HG03432 (cell line): ENCODE data around the gene LAMTOR1.

Source experiments
- ATAC-seq: cut with Tn5 transposase; IDR thresholded peaks from one replicate; pipeline ENCODE4 v1.9.1; 2021; ENCODE audit warnings: mild to moderate bottlenecking, moderate library complexity; ENCODE audit not compliant: unreplicated experiment

Gene LAMTOR1

GRCh38 chr11:72120930-72121329 lies 17.8 kb upstream of the LAMTOR1 start:
- ATAC-seq = no peak

GRCh38 chr11:72119198-72119597 lies 16.1 kb upstream of the LAMTOR1 start:
- no peak for ATAC-seq

GRCh38 chr11:72116019-72116755 lies 13.1 kb upstream of the LAMTOR1 start:
- ATAC-seq = no peak

GRCh38 chr11:72114570-72114969 lies 11.5 kb upstream of the LAMTOR1 start:
- no peak for ATAC-seq

GRCh38 chr11:72112978-72113808 lies 10.1 kb upstream of the LAMTOR1 start:
- ATAC-seq = no peak

- peak; percentile 86 for ATAC-seq
Observed at GRCh38 chr11:72112143-72112977, 9.3 kb upstream of the LAMTOR1 start, which contains the start of gene ANAPC15. Gene ANAPC15 (minus strand): TSS chr11:72112695. CDS start chr11:72111276, 1,419 bp downstream.

- no peak for ATAC-seq
Observed at GRCh38 chr11:72111300-72112142, 8.4 kb upstream of the LAMTOR1 start.

GRCh38 chr11:72105888-72106287 lies 2.8 kb upstream of the LAMTOR1 start, which contains the start of gene TOMT:
Gene TOMT (plus strand): TSS chr11:72105924. CDS start chr11:72105952, 28 bp downstream.
- no peak for ATAC-seq

- no peak for ATAC-seq
Observed at GRCh38 chr11:72103754-72104167, 664 bp upstream of the LAMTOR1 start.

- no peak for ATAC-seq
Observed at GRCh38 chr11:72102631-72102945, 509 bp downstream of the LAMTOR1 start.

GRCh38 chr11:72102162-72102561 lies 935 bp downstream of the LAMTOR1 start:
- no peak for ATAC-seq

- ATAC-seq = no peak
Observed at GRCh38 chr11:72100462-72100861, 2.6 kb downstream of the LAMTOR1 start.

GRCh38 chr11:72100009-72100408 lies 3.1 kb downstream of the LAMTOR1 start:
- no peak for ATAC-seq

- ATAC-seq = no peak
Observed at GRCh38 chr11:72098741-72099140, 4.4 kb downstream of the LAMTOR1 start.

- ATAC-seq = peak; percentile 49
Observed at GRCh38 chr11:72091292-72091691, 11.8 kb downstream of the LAMTOR1 start.

GRCh38 chr11:72088076-72088808 lies 14.9 kb downstream of the LAMTOR1 start:
- no peak for ATAC-seq

- ATAC-seq = no peak
Observed at GRCh38 chr11:72085621-72086351, 17.3 kb downstream of the LAMTOR1 start.

- ATAC-seq = no peak
Observed at GRCh38 chr11:72084965-72085364, 18.1 kb downstream of the LAMTOR1 start.

GRCh38 chr11:72084076-72084475 lies 19.0 kb downstream of the LAMTOR1 start:
- ATAC-seq = no peak
